Left renal cortex interstitium (tissue), 4 donors: ENCODE measurements around the gene EIF2B1. TPM values are rescaled to one million over a fixed set of nuclear protein-coding genes. Genes with fewer than 3 reads are reported as not detected.
A peak's percentile ranks its signal among the peaks of the same experiment; 100 is the strongest.
"Not testable (repeated sequence)": the region's sequence is repeated elsewhere in the genome, so short reads cannot be mapped to it uniquely, and the experiment has no call there.

Experiments used
- DNase-seq, 4 donors: peaks; one replicate each; pipeline ENCODE4 v3.0.0-alpha.2; 2013; ENCODE audit warnings: low read depth in 4 of 4, low spot score in 2 of 4, missing footprints in 1 of 4
- polyA plus RNA-seq, 4 donors: library from polyadenylated mRNA; unstranded; fragments of 120-200 nt; gene quantifications; one replicate each; pipeline ENCODE4 v1.2.1, GENCODE V29; 2013; ENCODE audit not compliant: insufficient read length in 4 of 4

Gene EIF2B1
- polyA plus RNA-seq, 4 donors, result 63.6 to 70.0 (median 67.3) TPM

GRCh38 chr12:123621101-123621500, 12.4 kb downstream of the EIF2B1 start:
- no peak for DNase-seq

GRCh38 chr12:123617580-123617979, 15.9 kb downstream of the EIF2B1 start:
- DNase-seq, result no peak

DNA sequence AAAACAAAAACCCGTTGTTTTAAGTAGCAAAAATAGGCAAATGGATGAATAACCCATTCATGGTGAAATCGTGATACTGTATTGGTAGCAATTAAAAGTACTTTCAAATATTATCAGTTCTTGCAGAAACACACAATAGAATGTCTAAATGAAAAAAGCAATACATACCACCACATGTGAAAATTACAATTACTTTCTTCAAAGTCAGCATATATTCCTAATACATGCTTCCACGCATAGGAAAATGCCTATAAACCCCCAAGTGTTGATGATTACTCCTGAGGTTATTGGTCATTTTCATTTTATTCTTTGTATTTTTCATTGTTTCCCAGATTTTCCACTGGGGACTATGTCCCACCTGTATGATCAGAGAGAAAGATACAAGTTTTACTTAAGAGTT, 16.3 kb downstream of the EIF2B1 start:
- DNase-seq, result no peak

GRCh38 chr12:123614531-123614930, 19.0 kb downstream of the EIF2B1 start:
- DNase-seq, result no peak

DNA sequence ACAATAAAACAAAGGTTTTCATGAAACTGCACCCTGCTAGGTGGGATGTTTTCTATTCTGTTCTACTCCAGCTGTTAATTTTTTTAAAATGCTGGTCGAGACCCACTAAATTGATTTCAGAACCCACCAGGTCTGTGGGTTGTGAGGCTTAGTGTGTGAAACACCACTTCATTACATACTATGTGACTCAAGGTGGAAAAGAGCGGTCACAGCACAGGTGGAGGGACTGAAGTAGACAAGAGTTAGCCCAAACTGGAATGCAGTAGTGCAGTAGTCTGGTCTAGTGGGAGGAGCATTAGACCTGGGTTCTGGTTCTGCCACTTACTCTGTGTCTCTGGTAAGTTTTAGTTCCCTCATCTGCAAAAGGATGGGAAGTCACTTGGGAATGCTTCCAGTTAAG, 19.4 kb downstream of the EIF2B1 start:
- DNase-seq, result no peak

GRCh38 chr12:123608182-123608581, 25.3 kb downstream of the EIF2B1 start:
- no peak for DNase-seq

DNA sequence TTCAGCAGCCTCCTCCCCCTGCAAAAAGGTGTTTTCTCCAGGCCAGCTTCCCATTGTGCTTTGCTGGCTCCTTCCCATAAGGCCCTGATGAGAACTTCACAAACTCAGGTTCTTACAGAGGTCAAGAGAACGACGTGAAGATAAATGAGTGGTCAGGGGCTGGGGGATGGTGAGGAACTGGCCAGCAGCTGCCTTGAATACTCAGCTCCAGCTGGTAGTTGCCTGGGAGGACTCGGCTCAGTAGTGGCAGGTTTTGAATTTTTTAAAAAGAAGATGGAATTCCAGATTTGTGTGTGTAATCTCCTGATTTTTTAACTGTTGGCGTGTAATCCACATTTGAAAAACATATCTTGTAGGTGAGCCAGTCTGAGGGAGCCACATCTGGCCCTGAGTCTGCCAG, 25.7 kb downstream of the EIF2B1 start:
- DNase-seq, result no peak

- not testable (repeated sequence) for DNase-seq
Observed at GRCh38 chr12:123603495-123603894, 30.0 kb downstream of the EIF2B1 start.

- no peak for DNase-seq
Observed at GRCh38 chr12:123602651-123603195, 30.8 kb downstream of the EIF2B1 start.

DNA sequence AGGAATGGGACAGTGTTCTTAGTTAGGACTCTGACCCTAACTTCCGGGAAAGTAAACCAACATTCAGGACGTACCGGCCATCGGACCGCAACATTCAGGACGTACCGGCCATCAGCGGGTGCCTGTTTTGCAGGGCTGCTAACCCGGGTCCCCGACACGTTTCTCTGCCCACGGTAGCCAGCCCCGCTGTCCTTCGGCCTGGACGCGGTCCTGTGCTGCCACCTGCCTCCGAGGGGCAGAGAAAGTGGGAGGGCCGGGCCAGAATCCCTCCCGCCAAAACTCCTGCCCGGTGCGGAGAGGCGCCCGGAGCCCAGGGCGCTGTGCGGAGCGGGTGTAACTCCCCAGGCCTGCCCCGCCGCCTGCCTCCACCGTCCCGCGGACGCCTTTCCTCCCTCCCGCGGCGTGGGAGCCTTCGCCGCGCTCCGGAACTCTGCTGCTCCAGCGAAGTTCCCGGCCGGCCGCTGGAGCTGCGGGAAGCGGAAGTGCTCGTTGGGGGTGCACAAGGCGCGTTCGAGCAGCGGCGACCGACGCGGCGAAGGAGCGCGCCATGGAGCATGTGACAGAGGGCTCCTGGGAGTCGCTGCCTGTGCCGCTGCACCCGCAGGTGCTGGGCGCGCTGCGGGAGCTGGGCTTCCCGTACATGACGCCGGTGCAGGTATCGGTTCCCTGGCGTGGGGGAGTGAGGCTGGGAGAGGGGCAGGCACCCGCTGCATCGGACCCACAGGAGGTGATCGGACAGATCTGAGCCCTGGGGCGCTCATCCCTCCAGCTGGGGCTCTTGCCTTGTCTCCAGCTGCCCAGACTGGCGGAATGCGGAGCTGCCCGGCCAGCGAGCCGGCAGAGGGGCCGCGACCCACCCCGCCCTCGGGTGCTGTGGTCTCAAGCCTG, 31.6 kb downstream of the EIF2B1 start, which contains the start of gene DDX55:
TSS of gene DDX55 (plus strand) at position 498 of the 888 bp plus-strand sequence. CDS start at position 548, 50 bp downstream.
- peak in 3 of 4 donors; percentile 61 to 74 (median 69) for DNase-seq

DNA sequence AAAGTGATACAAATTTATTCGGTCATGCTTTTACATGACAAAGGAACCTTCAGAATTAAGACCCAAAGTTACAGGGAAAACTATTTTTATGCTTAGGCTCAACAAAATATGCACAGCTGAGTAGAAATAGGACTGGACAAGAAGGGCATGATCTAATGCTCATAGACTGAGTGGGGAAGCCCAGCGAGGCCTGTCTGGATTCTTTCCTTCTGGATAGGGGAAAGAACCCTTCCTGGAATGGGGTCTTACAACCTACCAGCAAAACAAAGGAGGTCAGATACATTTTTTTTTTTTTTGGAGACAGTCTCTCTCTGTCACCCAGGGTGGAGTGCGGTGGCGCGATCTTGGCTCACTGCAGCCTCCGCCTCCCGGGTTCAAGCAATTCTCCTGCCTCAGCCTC, 33.8 kb downstream of the EIF2B1 start:
- no peak for DNase-seq

GRCh38 chr12:123599310-123599709, 34.2 kb downstream of the EIF2B1 start:
- no peak for DNase-seq

- no peak for DNase-seq
Observed at GRCh38 chr12:123598522-123598921, 35.0 kb downstream of the EIF2B1 start.

DNA sequence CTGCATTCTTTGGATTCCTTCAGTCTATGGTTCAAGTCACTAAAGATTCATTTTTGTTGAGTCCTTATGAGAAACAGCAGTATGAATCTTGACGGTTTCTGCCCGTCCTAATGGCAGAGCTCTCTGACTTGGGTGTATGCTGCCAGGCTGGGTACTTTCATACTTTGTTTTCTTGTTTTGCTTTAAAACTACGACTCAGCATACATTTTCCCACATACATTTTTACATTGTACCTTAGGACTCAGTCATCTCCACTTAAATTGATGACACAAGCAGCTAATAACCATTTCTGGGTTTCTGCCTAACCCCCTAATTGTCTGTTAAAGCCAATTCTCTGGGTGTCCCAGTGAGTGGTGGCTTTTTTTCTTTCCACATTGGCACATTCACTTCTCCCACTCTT, 36.4 kb downstream of the EIF2B1 start:
- DNase-seq, result no peak

DNA sequence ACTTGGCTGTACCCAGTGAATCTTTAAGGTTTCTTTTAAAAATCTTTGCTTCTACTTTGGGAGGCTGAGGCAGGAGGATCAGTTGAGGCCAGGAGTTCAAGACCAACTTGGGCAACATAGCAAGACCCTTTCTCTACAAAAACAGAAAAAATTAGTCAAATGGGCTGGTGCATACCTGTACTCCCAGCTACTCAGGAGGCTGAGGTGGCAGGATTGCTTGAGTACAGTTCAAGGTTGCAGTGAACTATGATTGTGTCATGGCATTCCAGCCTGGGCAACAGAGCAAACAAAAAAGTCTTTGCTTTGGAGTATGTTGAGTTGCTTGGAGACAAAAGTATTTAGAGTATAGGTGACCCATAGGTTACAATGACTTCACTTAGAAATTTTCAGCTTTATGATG, 37.8 kb downstream of the EIF2B1 start:
- no peak for DNase-seq

DNA sequence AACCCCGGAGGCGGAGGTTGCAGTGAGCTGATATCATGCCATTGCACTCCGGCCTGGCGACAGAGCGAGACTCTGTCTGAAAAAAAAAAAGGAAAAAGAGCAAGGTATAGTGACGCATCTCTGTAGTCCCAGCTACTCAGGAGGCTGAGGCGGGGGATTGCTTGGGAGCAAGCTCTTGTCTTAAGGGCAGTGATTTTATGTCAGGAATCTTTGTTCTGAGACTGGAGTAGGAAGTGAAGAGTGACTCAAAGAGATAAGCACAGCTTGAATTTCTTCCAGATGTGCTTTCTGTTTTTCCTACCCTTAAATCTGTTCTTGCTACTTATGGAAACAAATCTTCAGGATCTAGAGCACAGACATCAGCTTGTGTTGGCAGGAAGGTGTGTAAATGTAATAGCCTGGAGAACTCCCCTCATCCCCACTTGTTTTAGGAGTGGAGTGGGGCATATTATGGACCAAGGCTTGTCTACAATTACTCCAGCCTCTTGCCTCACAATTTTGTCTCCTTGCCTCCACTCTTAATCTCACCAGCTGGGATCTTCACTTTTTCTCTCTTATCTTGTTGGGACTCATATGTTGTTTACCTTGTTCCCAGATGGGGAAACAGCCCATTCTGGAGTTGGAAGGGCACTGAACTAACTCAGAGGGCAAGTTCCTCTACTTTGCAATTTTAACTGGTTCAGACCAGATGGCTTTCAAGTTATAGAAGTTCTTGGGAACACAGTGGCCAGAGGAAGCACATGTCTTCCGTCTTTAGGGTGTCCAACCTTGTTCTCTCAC, 41.6 kb downstream of the EIF2B1 start:
- DNase-seq, result no peak

- DNase-seq, result no peak
Observed at GRCh38 chr12:123580772-123581171, 52.7 kb downstream of the EIF2B1 start.

DNA sequence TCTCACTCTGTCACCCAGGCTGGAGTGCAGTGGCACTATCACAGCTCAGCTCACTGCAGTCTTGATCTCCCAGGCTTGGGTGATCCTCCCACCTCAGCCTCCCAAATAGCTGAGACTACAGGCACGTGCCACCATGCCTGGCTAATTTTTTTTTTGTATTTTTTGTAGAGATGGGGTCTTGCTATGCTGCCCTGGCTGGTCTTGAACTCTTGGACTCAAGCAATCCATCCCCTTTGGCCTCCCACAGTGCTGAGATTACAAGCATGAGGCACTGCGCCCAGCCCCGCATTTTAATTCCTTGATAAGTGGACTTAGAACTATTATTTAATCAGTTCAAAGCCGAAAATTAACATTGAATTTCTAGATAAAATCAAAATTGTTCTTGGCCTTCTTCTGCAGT, 54.7 kb downstream of the EIF2B1 start:
- DNase-seq, result not testable (repeated sequence)

- DNase-seq, result no peak
Observed at GRCh38 chr12:123578243-123578642, 55.2 kb downstream of the EIF2B1 start.

GRCh38 chr12:123576611-123577010, 56.9 kb downstream of the EIF2B1 start:
- no peak for DNase-seq

- DNase-seq, result no peak
Observed at GRCh38 chr12:123573870-123574269, 59.6 kb downstream of the EIF2B1 start.
